ENCODE data around the gene USP11.
"Not testable (repeated sequence)": the region's sequence is repeated elsewhere in the genome, so short reads cannot be mapped to it uniquely, and the experiment has no call there.

GRCh38 chrX:47284616-47285015 is 51.8 kb downstream of the USP11 start:
- not testable (repeated sequence) for TF ChIP-seq CTCF (IDR thresholded peaks at IDR 0.05; ENCODE audit: low read length); EZH2 (IDR thresholded peaks at IDR 0.05; ENCODE audit: borderline replicate concordance, low read length)
